EH (cell line): ENCODE data around the gene USP44.
"Not testable (repeated sequence)": the region's sequence is repeated elsewhere in the genome, so short reads cannot be mapped to it uniquely, and the experiment has no call there.

Experiments used
- DNase-seq: peaks from one replicate; pipeline ENCODE4 v3.0.0-alpha.2; 2015; ENCODE audit warnings: low read depth

The USP44 gene

DNA sequence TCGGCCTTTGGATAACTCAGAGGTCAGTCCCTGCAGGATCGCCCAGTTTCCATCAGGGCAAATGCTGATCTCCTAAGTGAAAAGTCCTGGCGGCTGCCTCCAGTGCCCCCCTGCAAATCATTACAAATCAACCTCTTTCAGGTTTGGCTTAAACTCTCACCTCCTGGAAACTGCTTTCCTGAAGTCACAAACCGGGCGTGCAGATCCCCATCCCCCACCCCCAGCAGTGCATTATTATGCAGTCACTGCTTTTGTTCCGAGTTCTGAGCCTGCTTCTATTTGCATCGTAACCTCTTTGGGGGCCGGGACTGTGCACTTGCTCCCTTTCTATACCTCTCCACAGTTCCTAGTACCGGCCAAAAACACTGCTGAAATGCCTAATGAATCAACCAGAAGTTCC lies at the start of gene USP44:
TSS of gene USP44 (minus strand) at position 172 of the 400 bp plus-strand sequence. CDS start 17,220 bp downstream, outside the sequence.
- DNase-seq, result no peak

DNA sequence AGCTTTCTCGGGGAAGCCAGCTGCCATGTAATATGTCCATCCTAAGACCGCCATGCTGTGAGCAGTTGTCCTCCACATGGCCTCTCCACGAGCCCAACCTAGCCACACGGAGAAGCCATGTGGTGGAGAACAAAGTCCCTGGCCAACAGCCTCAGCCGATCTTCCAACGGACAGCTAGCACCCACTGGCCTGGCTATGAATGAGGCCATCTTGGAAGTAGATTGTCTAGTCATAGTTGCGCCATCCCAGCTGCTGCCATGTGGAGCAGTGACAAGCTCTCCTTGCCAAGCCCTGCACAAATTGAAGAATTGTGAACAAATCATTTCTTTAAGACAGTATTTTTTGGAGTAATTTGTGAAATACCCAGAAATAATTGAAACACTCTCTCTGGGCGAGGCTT lies 49.3 kb upstream of the USP44 start:
- DNase-seq, result no peak

DNA sequence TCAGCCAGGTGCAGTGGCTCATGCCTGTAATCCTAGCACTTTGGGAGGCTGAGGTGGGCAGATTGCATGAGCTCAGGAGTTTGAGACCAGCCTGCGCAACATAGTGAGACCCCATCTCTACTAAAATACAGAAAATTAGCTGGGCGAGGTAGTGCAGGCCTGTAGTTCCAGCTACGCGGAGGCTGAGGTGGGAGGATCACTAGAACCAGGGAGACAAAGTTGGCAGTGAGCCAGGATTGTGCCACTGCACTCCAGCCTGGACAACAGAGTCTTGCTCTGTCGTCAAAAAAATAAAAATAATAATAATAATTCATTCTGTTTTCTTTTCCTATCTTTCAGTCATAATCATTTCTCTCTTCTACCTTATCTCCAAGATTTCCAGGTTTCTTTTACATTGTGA lies 48.6 kb upstream of the USP44 start:
- no peak for DNase-seq

DNA sequence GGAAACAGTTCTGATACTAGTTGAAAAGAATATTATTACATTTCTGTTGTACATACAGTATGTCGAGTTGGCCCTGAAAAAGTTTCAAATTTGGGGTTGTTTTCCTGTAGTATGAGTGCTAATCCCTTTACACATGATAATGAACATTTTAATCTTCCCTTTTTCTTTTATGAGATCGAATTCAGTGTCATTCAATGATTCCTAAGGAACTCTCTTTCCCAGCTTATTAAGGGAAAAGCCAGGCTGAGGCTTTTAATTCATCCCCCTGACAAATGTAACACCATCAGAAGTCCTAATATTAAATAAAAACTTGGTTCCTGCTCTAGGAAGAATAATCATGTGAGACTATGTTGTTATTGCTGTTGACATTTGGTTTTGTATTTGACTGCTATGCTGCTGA lies 42.9 kb upstream of the USP44 start:
- DNase-seq, result no peak

DNA sequence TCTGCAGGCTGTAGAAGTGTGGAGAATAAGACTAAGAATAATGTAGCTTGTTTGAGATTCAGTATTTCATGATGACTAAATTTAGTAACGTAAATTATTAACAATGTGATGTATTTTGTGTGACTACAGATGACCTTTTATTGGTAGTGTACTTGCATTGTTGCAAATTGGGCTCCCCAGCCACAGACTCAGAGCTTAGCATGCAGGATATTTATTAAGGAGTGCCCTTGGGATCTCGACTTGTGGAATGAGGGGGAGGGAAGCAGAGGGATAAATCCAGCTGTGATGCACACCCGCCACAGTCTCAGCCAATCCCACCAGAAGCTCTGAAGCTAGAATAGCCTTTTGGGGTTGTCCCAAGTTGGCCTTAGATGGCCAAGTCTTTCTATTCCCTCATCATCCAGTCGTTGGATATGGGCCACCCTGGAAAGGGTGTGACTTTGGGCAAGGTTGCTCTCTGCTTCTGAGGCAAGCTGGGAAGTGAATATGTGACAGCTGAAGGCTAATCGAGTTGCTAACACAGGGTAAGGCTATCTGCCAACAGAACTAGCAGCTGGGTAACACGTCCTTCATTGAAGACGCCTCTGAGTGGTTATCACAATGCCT lies 42.1 kb upstream of the USP44 start:
- no peak for DNase-seq

DNA sequence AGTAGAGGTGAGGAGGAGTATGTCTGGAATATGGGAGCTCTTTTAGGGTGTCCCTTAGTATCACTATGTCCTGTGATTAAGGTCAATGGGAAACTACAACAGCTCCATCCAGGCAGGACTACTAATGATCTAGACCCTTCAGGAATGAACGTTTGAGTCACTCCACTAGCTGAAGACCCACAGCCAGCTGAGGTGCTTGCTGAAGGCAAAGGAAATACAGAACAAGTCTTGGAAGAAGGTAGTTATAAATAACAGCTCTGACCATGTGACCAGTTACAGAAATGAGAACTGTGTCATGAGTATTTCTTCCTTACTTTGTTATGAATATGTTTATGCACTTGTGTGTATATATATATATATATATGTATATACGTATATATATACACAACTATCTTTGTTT lies 40.5 kb upstream of the USP44 start:
- peak; percentile 78 for DNase-seq

DNA sequence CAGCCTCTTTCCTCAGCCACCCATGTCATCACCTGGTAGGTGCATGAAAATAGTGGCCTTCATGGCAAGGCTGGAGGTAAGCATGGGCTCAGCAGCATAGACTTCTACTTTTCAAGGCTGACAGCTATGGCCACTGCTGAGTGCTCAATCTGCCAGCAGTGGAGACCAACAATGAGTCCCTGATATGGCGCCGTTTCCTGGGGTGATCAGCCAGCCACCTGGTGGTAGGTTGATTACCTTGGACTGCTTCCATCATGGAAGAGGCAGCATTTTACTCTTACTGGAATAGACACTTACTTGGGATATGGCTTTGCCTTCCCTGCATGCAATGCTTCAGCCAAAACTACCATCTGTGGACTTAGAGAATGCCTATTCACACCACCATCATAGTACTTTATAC lies 39.5 kb upstream of the USP44 start:
- no peak for DNase-seq

DNA sequence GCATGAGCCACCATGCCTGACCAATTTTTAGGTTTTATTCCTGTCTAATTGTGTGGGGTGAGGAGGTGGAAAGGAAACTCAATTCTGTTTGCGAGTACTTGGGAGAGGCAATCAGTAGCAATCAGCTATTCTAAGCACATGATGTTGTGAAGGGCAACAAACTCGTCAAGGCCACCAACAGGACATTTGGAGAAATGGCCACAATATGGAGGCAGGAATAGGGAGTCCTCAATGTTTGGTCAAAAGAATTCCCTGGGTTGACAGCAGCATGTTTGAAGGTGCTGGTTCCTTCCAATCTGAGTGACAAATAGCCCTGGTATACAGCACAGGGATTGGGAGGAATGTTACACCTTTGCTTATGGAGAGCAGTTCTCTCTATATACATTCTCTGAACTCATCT lies 32.7 kb upstream of the USP44 start:
- no peak for DNase-seq

DNA sequence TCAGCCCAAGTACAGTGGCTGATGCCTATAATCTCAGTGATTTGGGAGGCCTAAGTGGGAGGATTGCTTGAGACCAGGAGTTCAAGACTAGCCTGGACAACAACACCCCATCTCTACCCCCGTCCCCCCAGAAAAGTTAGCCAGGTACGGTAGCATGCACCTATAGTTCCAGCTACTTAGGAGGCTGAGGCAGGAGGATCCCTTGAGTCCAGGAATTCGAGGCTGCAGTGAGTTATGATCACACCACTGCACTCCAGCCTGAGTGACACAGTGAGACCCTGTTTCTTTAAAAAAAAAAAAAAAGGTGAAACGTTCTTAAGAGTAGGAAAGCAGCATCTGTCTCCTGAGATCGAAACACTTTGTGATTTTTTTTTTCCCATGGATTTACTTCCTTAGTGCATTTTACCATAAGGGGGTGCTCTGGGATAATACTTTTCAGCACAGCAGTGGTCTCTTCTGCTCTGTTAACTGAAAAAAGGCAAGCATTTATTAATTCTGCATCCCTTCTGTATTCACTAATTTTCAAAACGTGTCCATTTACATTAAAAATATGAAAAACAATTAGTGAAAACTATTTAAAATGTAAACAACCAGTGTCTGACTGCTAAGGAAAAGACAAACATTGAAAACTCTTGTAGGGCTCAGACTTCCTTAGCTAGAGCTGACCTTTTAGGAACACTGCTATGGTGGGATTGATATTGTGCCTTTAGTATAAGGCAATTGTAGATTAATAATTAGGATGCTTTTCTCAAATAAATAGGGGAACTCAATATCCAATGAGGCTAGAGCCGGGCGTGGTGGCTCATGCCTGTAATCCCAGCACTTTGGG lies 31.2 kb upstream of the USP44 start:
- DNase-seq, result peak; percentile 74

DNA sequence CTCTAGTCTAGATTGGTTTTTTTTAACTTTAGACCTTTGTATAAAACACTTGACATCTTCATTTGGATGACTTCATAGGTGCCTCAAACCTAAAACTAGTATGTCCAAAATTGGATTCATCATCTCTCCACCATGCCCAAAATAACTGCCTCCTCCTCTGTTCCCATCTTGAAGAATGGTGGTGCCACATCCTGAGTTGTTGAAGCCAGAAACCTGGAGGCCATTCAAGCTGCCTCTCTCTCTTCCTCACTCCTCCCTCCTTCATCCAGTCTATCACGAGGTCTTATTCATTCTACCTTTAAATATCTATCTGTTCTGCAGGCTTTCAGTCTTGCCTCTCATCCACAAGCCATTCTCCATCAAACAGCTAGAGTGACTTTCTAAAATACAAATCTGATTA lies 26.5 kb upstream of the USP44 start:
- no peak for DNase-seq

DNA sequence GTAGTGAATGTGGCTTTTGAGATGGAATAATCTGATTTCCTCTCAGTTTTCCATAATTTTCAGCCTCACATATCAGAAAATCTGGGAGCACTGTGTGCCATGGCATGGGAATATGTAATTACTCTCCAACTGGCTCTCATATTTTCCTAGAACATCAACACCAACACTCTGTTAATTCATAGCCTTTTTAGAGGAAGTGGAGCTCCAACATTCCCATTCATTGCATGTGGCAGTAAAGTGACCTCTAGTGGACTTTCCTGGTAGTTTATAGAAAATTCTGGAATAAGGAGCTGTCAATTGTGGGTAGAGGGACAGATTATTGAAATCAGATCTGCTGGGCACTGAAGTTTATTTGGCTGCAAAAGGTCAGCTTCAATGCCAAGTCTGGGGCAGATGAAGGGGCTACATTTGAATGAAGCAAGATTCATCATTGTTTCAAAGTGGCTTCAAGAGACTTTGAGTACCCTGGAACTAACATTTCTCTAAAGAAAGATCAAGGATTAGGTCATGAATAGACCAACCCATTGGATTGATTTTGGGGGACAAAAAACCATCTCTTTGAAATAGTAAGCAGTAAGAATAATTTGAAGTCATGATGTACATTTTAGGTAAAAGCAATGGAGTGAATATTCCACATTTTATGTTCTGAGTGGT lies 23.6 kb upstream of the USP44 start:
- DNase-seq, result peak; percentile 61

DNA sequence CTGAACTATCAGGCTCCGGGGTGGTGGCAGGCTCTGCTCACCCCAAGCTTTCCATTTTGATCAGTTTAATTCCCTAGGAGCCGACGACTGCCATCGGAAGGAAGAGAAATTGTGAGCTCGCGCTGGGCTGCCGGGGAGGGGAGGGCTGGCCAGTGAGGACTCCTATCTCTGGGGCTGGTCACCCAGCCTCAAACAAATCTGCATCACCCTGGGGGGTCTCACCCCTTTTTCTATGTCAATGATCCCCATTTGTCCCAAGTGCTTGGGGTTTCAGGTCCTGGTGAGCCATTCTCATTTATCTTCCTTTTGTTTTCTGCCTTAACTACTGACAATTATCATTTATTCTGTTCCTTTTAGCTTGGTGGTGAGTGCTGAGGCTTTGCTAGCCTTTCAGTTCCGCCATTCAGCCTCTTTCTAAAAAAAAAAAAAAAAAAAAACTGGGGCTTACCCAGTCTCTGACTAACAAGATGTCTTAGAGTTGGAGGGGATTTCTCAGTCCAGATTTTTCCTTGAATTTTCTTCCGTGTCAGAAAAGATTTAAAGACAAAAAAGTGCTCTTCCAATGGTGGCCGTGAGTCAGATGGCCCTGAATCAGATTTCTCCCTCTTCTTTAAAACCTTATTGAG lies 22.8 kb upstream of the USP44 start:
- DNase-seq, result no peak

DNA sequence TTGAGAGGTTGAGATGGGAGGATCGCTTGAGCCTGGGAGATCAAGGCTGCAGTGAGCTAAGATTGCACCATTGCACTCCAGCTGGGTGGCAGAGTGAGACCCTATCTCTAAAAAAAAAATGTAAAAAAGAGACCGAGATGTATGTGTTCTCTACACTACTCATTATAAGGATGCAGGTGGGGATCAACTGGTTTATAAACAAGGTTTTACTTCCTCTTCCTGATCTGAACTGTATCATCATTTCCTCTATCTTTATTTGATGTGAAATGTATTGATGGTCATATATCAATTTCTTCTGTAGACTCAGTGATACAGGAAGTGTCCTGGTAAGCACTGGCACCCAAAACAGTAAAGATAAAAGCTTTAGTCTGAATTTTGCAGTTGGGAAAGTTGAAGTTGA lies 20.1 kb upstream of the USP44 start:
- DNase-seq, result no peak

DNA sequence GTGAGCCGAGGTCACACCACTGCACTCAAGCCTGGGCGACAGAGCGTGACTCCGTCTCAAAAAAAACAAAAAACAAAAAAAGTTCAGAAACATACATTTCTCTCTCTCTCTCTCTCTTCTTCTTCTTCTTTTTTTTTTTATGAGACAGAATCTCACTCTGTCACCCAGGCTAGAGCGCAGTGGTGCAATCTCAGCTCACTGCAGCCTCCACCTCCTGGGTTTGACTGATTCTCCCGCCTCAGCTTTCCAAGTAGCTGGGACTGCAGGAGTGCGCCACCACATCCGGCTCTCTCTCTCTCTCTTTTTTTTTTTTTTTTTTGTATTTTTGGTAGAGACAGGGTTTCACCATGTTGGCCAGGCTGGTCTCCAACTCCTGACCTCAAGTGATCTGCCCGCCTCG lies 16.8 kb upstream of the USP44 start:
- DNase-seq, result not testable (repeated sequence)

DNA sequence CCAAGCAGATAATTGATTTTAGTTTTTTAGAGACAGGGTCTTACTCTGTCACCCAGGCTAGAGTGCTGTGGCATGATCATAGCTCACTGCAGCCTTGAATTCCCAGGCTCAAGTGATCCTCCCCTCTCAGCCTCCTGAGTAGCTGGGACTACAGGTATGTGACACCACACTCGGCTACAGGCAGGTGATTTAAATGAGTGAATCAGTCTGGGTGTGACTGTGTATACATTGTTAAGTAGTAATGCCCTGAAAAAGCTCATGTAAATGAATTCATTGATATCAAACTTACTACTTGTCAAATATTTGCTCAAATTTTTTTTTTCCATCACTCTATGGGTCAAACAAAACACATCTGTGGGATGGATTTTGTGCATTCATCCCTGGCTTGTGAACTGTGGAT lies 6.3 kb upstream of the USP44 start:
- no peak for DNase-seq

DNA sequence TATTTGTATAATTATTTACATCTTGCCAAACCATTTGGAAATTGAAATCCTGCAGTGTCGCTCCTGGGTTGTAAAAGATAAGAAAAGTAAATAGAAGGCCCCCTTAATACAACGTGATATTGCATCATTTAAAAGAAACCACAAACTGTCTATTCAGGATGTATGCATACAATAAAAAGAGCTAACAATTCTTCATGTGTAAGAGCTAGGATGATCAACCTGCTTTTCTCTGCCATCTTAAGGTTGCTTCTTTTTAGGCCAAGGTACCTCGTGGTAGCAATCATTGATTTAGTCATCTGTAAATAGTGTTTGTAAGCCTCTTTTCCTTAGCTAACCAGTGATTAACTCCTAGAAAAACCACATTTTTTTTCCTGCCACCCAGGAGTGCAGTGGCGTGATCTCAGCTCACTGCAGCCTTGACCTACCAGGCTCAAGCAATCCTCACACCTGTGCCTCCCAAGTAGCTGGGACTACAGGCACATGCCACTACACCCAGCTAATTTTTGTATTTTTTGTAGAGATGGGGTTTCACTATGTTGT lies 3.3 kb upstream of the USP44 start:
- no peak for DNase-seq

DNA sequence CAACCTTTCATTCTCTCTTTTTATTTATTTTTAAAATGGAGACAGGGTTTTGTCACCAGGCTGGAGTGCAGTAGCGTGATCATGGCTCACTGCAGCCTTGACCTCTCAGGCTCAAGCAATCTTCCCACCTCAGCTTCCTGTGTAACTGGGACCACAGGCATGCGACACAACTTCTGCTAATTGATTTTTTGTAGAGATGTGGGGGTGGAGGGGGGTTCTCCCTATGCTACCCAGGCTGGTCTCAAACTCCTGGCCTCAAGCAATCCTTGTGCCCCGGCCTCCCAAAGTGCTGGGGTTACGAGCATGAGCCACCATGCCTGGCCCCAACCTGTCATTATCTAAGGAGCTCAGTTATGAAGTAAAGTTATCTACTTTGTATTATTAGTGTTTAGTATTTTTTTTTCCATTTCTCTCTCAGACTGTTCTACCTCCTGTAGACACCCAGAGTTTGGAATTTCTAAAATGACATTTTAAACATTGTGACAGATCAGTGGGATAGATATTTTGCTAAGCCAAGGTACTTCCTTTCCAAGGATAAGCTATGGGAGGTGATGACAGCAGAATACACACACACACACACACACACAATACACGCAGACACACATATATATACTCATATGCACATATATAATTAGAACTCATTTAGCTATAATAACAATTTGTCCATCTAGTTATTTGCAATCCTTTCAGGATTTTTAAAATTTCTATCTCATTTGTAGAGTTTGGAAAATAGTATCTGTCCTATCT lies 2.1 kb upstream of the USP44 start:
- no peak for DNase-seq

DNA sequence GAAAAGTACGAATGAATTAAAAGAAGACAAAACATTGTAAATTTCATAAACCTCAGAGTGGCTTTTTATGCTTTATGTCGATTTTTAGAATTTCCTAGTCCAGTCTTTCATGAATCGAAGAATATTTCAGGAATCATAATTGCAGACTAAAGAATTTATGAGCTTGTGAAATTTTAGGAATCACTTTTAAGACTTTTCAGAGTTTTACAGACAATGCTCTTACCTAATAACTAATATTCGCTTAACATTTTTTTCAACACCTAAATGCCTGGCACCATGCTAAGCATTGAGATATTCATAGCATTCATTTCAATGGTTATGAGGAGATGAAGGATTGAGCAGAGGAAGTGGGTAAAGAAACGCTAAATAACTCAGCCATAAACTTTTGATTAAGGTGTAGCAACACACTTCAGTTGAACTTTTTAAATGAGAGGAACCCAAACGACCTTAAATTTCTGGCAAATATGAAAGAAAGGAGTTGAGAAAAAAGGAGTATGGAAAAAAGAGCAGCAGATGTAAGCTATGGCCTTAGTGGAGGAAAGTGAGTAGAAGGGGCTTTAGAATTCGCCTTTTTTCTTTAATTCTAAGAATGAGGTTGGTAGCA lies 739 bp upstream of the USP44 start:
- DNase-seq, result no peak

DNA sequence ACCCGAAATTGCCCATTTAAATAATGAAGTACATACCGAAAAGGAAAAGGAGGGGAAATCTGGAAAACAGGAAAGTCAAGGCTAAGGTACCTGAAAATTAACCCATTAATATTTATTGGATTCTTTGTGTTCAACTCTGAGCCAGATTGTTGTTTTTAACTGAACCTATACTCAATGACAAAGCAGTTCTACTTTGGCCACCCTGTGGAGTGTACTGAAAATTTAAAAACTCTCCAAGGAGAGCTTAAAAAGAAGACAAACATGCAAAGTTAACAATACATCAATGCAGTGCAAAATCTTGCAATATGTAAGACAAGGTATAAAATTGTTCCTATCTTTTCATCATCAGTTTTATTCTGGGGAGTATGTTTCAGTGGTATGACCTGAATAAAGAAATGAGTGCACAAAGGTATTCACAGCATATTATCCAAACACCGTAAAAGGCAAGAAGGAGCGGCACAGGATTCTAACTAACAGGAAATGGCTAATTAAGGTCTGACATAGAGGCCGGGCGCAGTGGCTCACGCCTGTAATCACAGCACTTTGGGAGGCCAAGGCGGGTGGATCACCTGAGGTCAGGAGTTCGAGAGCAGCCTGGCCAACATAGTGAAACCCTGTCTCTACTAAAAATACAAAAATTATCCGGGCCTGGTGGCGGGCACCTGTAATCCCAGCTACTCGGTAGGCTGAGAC lies 1.7 kb downstream of the USP44 start:
- DNase-seq, result no peak

DNA sequence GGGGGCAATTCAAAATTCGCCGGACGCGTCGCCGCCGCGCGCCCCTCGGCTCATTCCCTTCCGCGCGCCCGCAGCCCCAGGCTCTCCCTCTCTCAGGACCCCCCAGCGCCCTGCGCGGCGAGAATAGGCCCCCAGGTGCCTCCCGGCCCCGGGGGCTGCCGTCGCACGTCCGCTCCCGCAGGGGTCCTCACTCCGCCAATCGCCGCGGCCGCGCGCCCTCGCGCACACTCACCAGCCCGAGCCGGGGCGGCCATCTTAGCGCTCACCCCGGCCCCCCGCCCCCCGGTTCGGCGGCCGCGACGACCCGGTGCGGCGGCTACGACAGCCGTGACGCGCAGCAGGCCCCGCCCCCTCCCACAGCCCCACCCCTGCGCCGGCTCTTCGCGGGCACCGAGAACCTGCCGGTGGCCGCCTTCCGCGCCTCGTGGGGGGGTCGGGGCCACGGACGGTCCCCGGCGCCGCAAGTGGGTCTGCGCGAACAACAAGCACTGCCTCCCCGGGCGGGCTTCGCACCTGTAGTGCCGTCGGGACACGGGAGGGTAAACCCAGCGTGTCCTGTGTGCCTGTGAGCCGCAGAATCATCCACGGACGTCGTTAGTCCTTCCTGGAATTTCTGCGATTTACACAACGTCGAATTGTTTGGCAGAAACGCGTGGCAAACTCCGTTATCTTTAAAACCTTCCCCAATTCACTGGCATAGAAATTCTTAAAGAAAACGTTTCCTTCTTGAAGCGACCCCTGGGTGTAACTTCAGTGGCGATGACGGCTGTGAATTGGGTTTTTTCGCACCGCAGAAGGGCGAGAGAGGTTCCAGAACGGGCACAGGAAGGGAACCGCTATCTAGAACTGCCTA lies 2.5 kb downstream of the USP44 start:
- DNase-seq, result no peak
